ENCODE data around the gene FYN. TPM values are rescaled to one million over a fixed set of nuclear protein-coding genes. Genes with fewer than 3 reads are reported as not detected.

Gene FYN
- total and polyA plus RNA-seq, 2 of the 4 experiments (the other 2 are of a cell fraction), result 30.8 to 36.4 TPM

DNA sequence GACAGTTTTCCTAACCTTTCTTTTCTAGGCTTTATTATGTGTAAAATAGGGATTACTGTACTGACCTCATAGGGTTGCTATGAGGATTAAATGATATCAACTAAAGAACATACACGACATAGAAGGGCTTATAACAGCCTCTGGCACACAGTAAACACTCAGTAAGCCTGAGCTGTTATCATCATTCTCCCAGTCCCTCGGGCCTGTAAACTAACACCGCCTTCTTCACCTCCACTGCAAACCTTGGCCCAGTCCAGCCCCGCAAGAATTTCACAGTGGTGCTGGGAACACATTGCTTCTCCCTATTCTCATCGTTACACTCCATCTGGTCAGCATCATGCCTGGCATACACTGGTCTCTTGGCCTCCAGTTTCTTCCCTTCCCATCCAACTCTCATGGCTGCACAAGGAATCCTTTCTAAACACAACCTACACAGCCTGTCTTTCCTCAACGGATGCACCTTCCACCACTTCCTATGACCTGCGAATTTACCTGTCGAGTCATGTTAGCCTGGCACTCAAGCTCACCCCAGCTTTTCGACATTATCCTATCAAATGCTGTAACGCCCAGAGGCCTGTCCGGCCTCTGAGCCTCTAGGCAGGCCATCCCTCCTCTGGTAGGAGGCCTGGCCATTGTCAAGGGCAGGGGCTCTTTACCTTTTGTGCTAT is 92.1 kb downstream of the FYN start:
- Histone ChIP-seq H3K4ac (ENCODE audit: low read depth, low read length) (no peak overlapping the region), H3K27me3 (ENCODE audit: control insufficient read depth, insufficient read depth, low read length) (no peaks in the 10 kb centered on the region), H3K56ac (ENCODE audit: extremely low read depth, insufficient read depth, low read length) (no peak overlapping the region), H2BK15ac (ENCODE audit: low read depth, low read length) (no peak overlapping the region), H2BK5ac (ENCODE audit: low read depth, low read length, poor library complexity, severe bottlenecking) (no peak overlapping the region), H2AK9ac (replicated peaks; ENCODE audit: low read depth, low read length, poor library complexity) (peak overlapping the region; percentile 11), H3K9me1 (ENCODE audit: insufficient read depth, low read length) (peaks cover 8% of the 10 kb centered on the region), H3K23ac (ENCODE audit: low read depth, low read length) (no peak overlapping the region), H3K4me3 (ENCODE audit: insufficient read depth, low read depth, low read length) (no peak overlapping the region), H2BK20ac (ENCODE audit: low read depth, low read length) (no peak overlapping the region), H4K5ac (ENCODE audit: low read depth, low read length) (no peak overlapping the region), H3K18ac (ENCODE audit: low read depth, low read length) (no peak overlapping the region), H2AK5ac (ENCODE audit: low read depth, low read length) (peak overlapping the region; percentile 40; the same call in 1 of the 2 replicates), H3K36me3 (ENCODE audit: control insufficient read depth, insufficient read depth, low read length) (no peaks in the 10 kb centered on the region), H3K14ac (replicated peaks; ENCODE audit: low read depth, low read length) (no peak overlapping the region), H3K9ac (ENCODE audit: low read depth, low read length) (no peak overlapping the region), H3K4me1 (ENCODE audit: control insufficient read depth, insufficient read depth, low read length) (peaks cover 4% of the 10 kb centered on the region), H3K4me2 (ENCODE audit: low read depth, low read length) (no peak overlapping the region; the same call in 1 of the 2 replicates), H2BK120ac (ENCODE audit: low read depth, low read length) (no peak overlapping the region), H2AFZ (replicated peaks; ENCODE audit: low read length, poor library complexity) (no peak overlapping the region), H3K79me1 (ENCODE audit: low read depth in 1 of 2, low read length in 2 of 2) (peaks cover 13 to 22% of the 10 kb centered on the region in 2 experiments; a peak in 2 of 4 replicates), H3K27ac (ENCODE audit: insufficient read depth, low read length) (peak overlapping the region; percentile 37; the same call in 1 of the 2 replicates), H4K20me1 (ENCODE audit: insufficient read depth, low read length) (no peaks in the 10 kb centered on the region; the same call in 1 of the 2 replicates), H4K8ac (ENCODE audit: low read depth in 2 of 2, low read length in 2 of 2) (no peak overlapping the region), H4K91ac (ENCODE audit: insufficient read depth, low read depth, low read length) (no peak overlapping the region; the same call in 1 of the 2 replicates), H3K9me3 (ENCODE audit: control insufficient read depth, insufficient read depth, low read length) (no peaks in the 10 kb centered on the region)
- TF ChIP-seq, protein P1, sequence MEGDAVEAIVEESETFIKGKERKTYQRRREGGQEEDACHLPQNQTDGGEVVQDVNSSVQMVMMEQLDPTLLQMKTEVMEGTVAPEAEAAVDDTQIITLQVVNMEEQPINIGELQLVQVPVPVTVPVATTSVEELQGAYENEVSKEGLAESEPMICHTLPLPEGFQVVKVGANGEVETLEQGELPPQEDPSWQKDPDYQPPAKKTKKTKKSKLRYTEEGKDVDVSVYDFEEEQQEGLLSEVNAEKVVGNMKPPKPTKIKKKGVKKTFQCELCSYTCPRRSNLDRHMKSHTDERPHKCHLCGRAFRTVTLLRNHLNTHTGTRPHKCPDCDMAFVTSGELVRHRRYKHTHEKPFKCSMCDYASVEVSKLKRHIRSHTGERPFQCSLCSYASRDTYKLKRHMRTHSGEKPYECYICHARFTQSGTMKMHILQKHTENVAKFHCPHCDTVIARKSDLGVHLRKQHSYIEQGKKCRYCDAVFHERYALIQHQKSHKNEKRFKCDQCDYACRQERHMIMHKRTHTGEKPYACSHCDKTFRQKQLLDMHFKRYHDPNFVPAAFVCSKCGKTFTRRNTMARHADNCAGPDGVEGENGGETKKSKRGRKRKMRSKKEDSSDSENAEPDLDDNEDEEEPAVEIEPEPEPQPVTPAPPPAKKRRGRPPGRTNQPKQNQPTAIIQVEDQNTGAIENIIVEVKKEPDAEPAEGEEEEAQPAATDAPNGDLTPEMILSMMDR (conservative IDR thresholded peaks at IDR 0.05; ENCODE audit: low read depth, low read length), result no peak
- TF ChIP-seq, protein P2, sequence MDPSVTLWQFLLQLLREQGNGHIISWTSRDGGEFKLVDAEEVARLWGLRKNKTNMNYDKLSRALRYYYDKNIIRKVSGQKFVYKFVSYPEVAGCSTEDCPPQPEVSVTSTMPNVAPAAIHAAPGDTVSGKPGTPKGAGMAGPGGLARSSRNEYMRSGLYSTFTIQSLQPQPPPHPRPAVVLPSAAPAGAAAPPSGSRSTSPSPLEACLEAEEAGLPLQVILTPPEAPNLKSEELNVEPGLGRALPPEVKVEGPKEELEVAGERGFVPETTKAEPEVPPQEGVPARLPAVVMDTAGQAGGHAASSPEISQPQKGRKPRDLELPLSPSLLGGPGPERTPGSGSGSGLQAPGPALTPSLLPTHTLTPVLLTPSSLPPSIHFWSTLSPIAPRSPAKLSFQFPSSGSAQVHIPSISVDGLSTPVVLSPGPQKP (IDR thresholded peaks at IDR 0.05; ENCODE audit: borderline replicate concordance, low read depth, low read length), result no peak
- TF ChIP-seq POLR2A (IDR thresholded peaks at IDR 0.05; ENCODE audit: low read depth, low read length), result no peak
- TF ChIP-seq RFX5 (IDR thresholded peaks at IDR 0.05; ENCODE audit: low read depth, low read length), result no peak
- TF ChIP-seq CEBPB (IDR thresholded peaks at IDR 0.05; ENCODE audit: low read depth, low read length), result no peak
- no peak for TF ChIP-seq CHD1 (IDR thresholded peaks at IDR 0.05; ENCODE audit: low read depth, low read length)
- TF ChIP-seq SMC3 (IDR thresholded peaks at IDR 0.05; ENCODE audit: low read depth, low read length), result no peak
- TF ChIP-seq RAD21 (IDR thresholded peaks at IDR 0.05; ENCODE audit: low read length), result no peak
- TF ChIP-seq NFE2L2 (IDR thresholded peaks at IDR 0.05; ENCODE audit: low read depth, low read length), result no peak
- no peak for TF ChIP-seq MAFK (IDR thresholded peaks at IDR 0.05; ENCODE audit: low read depth, low read length)
- TF ChIP-seq FOS (IDR thresholded peaks at IDR 0.05; ENCODE audit: low read depth, low read length), result no peak
- no peak for TF ChIP-seq MXI1 (IDR thresholded peaks at IDR 0.05; ENCODE audit: borderline replicate concordance, low read depth, low read length)
- no peak for TF ChIP-seq BHLHE40 (IDR thresholded peaks at IDR 0.05; ENCODE audit: low read depth, low read length)
- TF ChIP-seq RCOR1 (IDR thresholded peaks at IDR 0.05; ENCODE audit: insufficient replicate concordance, low read length), result no peak
- TF ChIP-seq, protein P3, sequence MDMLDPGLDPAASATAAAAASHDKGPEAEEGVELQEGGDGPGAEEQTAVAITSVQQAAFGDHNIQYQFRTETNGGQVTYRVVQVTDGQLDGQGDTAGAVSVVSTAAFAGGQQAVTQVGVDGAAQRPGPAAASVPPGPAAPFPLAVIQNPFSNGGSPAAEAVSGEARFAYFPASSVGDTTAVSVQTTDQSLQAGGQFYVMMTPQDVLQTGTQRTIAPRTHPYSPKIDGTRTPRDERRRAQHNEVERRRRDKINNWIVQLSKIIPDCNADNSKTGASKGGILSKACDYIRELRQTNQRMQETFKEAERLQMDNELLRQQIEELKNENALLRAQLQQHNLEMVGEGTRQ (IDR thresholded peaks at IDR 0.05; ENCODE audit: low read depth, low read length), result no peak
- BruUV-seq (replicated peaks), result no TSS peak
- dilution Hi-C loops (cut with HindIII; ENCODE audit: low sequenced_read_pairs, unreplicated experiment) (no loop called here), in situ Hi-C loops (cut with MboI; ENCODE audit: low sequenced_read_pairs) (no loop called here), intact Hi-C loops (cut with micrococcal nuclease) (no loop called here)
- 69% methylated on average over 5 of the region's 11 CpGs; no CpG with 5 or more reads in 1 of the 2 experiments for WGBS, 2 experiments (ENCODE audit: extremely low coverage in 2 of 2, insufficient read length in 1 of 2)
- DNase-seq (peak; percentile 68), ATAC-seq (ENCODE audit: low read depth) (peak; percentile 92)
- CTCF ChIA-PET, result no interaction called here
- POLR2A ChIA-PET (ENCODE audit: unreplicated experiment), result no interaction called here

Measured in IMR-90 (cell line).